Right cardiac atrium (tissue), 5 donors: Measurements from ENCODE around the gene STK38L. TPM values are rescaled to one million over a fixed set of nuclear protein-coding genes. Genes with fewer than 3 reads are reported as not detected.

Experiments used
- ATAC-seq, 2 donors: fragments of 200-7000 bp; cut with Tn5 transposase; one replicate each; pipeline versions ENCODE4 v1.8.0 to v1.9.1; 2020; ENCODE audit warnings: moderate library complexity in 2 of 2, mild to moderate bottlenecking in 1 of 2
- DNase-seq, 3 donors: peaks; one replicate each; pipeline ENCODE4 v3.0.0-alpha.2; 2020
- H3K27ac ChIP-seq: one replicate; pipeline ENCODE4 v1.5.1; 2013; ENCODE audit warnings: mild to moderate bottlenecking, low read length, control low read depth, moderate library complexity
- H3K27me3 ChIP-seq: one replicate; pipeline ENCODE4 v1.6.1; 2013; ENCODE audit not compliant: control insufficient read depth, insufficient read depth
- H3K4me1 ChIP-seq: one replicate; pipeline ENCODE4 v1.6.1; 2013; ENCODE audit warnings: low read length; ENCODE audit not compliant: control insufficient read depth, insufficient read depth
- H3K4me3 ChIP-seq: one replicate; pipeline ENCODE4 v1.5.1; 2013; ENCODE audit warnings: low read length, control low read depth
- H3K9me3 ChIP-seq: one replicate; pipeline ENCODE4 v1.6.1; 2013; ENCODE audit warnings: low read length; ENCODE audit not compliant: control insufficient read depth
- WGBS: extraction: QIAGEN DNeasy Blood & Tissue Kit; methylation state at CpG from one replicate; pipeline ENCODE4 v1.1.7; 2013; 5-methylcytosine and 5-hydroxymethylcytosine counted together
- intact Hi-C, 4 donors: fragments of 100-400 bp; cut with DNase I; formaldehyde crosslinking; loops; one replicate each; pipeline versions ENCODE4 v1.11.0 to v1.14.0; 2022 to 2023
- polyA plus RNA-seq: library from polyadenylated mRNA; stranded (reverse); fragments of 200-250 nt; gene quantifications from one replicate; pipeline ENCODE4 v1.2.3, GENCODE V29; 2013
- total RNA-seq, 4 donors: library from RNA; stranded (reverse); fragmentation: NEBNext Ultra II Directional; extraction: Animal tissue kit (Norgen Biotek cat#: 25700); gene quantifications; one replicate each; pipeline ENCODE4 v1.2.1, GENCODE V29; 2021
- donor health status: healthy with polysubstance abuse.
- donor health status: DM: no; HTN: yes; CAD: no.
- donor health status: DM: no; HTN: no; CAD: no.
- donor health status: DM: no; HTN: yes; CAD: no; lungs with severe emphysema.
- donor health status: DM: yes; HTN: yes; CAD: no.

STK38L gene
- total and polyA plus RNA-seq, 5 donors: 19.5 to 160 (median 61.6) TPM

- no peak overlapping the region for H3K4me3 ChIP-seq
- intact Hi-C loops: no loop called here
- WGBS: 96% methylated on average over 2 of the region's 2 CpGs
- DNase-seq (no peak), ATAC-seq (no peak)
- no peaks in the 10 kb centered on the region for H3K9me3 ChIP-seq
- no peak overlapping the region for H3K27ac ChIP-seq
- H3K4me1 ChIP-seq: no peaks in the 10 kb centered on the region
- no peaks in the 10 kb centered on the region for H3K27me3 ChIP-seq
Observed at GRCh38 chr12:27210187-27210586, 33.9 kb upstream of the STK38L start.

GRCh38 chr12:27212861-27213260 is 31.2 kb upstream of the STK38L start:
- Histone ChIP-seq H3K4me1 (no peaks in the 10 kb centered on the region), H3K9me3 (no peaks in the 10 kb centered on the region), H3K27ac (no peak overlapping the region), H3K4me3 (no peak overlapping the region), H3K27me3 (no peaks in the 10 kb centered on the region)
- 97% methylated on average over 1 of the region's 1 CpG for WGBS
- no peak for DNase-seq
- intact Hi-C loops: no loop called here
- ATAC-seq: no peak

- H3K4me3 ChIP-seq: no peak overlapping the region
- H3K9me3 ChIP-seq: no peaks in the 10 kb centered on the region
- H3K4me1 ChIP-seq: no peaks in the 10 kb centered on the region
- DNase-seq (no peak), ATAC-seq (no peak)
- no peaks in the 10 kb centered on the region for H3K27me3 ChIP-seq
- H3K27ac ChIP-seq: no peak overlapping the region
- WGBS: 89% methylated on average over 2 of the region's 2 CpGs
- intact Hi-C loops: no loop called here
Observed at GRCh38 chr12:27213304-27213703, 30.8 kb upstream of the STK38L start.

DNA sequence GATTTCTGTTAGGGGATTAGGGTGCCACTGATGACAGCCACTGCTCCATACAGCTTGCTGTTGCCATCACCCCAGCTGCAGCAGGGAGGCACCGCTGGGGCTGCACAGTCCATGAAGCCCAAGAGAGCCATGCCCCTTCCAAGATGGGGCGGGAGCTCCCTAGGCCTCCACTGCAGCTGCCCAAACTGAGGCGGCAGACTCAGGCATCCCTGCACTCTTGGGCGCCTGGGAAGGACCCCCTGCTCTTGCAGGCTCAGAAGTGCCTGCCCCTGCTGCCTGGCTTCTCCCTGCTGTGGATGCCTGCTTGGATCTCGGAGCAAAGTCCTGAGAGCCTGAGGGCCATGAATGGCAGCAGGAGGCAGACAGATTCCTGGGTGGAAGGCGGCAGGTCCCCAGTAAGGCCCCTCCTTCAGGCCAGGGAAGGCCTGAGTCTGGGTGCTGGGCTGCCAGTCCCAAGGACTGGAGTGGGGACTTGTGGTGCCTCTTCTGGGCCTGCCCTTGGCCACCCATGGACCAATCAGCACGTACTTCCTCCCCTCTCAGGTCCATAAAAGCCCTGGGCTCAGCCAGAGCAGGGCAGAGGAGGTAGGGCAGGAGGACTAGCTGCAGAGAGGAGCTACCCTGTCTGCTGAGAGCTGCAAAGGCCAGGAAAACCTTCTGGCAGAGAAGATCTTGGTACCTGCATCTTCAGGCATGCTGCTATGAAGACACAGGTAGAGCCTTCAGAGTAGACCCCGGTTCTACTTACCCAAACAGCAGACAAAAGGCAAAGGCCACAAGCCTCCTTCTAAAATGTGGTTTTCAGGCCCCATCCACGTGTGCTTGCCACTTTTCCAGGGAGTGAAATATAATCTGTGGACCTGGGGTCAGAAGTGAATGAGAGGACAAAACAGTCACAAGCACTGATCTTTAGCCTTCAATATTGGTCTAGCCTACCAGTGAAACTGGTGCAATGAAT is 30.0 kb upstream of the STK38L start:
- H3K9me3 ChIP-seq: no peaks in the 10 kb centered on the region
- no peak for DNase-seq
- no peaks in the 10 kb centered on the region for H3K27me3 ChIP-seq
- no peak for ATAC-seq
- intact Hi-C loops: no loop called here
- H3K27ac ChIP-seq: no peak overlapping the region
- no peak overlapping the region for H3K4me3 ChIP-seq
- H3K4me1 ChIP-seq: no peaks in the 10 kb centered on the region
- 96% methylated on average over 9 of the region's 9 CpGs for WGBS

DNA sequence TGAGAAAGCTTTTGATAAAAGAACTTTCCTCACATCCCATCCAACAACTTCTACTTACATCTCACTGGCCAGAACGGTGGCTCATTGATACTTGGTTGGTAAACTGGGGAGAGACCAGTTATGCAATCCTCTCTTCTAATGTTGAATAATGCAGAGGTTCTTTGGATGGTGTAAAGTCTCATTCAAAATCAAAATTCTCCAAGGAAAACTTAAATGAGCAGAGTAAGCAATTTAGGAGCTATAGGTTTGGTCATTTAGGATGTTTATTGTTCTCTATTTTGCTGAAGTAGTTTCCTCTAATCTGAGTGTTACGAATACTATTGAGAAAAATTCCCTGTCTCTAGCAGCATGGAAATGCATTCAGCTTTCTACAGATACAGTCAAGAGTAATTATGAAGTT is 26.5 kb upstream of the STK38L start:
- Histone ChIP-seq H3K9me3 (no peaks in the 10 kb centered on the region), H3K27ac (no peak overlapping the region), H3K4me3 (no peak overlapping the region), H3K27me3 (no peaks in the 10 kb centered on the region), H3K4me1 (no peaks in the 10 kb centered on the region)
- DNase-seq (no peak), ATAC-seq (no peak)
- WGBS: 77% methylated on average over 2 of the region's 2 CpGs
- intact Hi-C loops: no loop called here

- 87% methylated on average over 5 of the region's 5 CpGs for WGBS
- intact Hi-C loops: loop anchor here in 1 of 4 donors (10.0 kb wide), 1 partner anchor 75 kb away; no protein-coding TSS in a partner anchor
- DNase-seq: no peak
- H3K9me3 ChIP-seq: no peaks in the 10 kb centered on the region
- H3K4me1 ChIP-seq: no peaks in the 10 kb centered on the region
- no peak for ATAC-seq
- H3K4me3 ChIP-seq: no peak overlapping the region
- no peaks in the 10 kb centered on the region for H3K27me3 ChIP-seq
- no peak overlapping the region for H3K27ac ChIP-seq
Observed at GRCh38 chr12:27219693-27220054, 24.4 kb upstream of the STK38L start.

- DNase-seq: no peak
- ATAC-seq: no peak
- Histone ChIP-seq H3K9me3 (no peaks in the 10 kb centered on the region), H3K4me1 (no peaks in the 10 kb centered on the region), H3K4me3 (no peak overlapping the region), H3K27me3 (no peaks in the 10 kb centered on the region), H3K27ac (no peak overlapping the region)
- intact Hi-C loops: loop anchor here in 1 of 4 donors (10.0 kb wide), 1 partner anchor 76 kb away; no protein-coding TSS in a partner anchor
- WGBS: 83% methylated on average over 4 of the region's 4 CpGs
Observed at GRCh38 chr12:27220055-27220987, 23.8 kb upstream of the STK38L start.

GRCh38 chr12:27220988-27221345 is 23.1 kb upstream of the STK38L start:
- Histone ChIP-seq H3K4me3 (no peak overlapping the region), H3K27me3 (no peaks in the 10 kb centered on the region), H3K4me1 (no peaks in the 10 kb centered on the region), H3K9me3 (no peaks in the 10 kb centered on the region), H3K27ac (no peak overlapping the region)
- intact Hi-C loops: loop anchor here in 1 of 4 donors (10.0 kb wide), 1 partner anchor 76 kb away; no protein-coding TSS in a partner anchor
- 85% methylated on average over 4 of the region's 4 CpGs for WGBS
- ATAC-seq: no peak
- DNase-seq: no peak

DNA sequence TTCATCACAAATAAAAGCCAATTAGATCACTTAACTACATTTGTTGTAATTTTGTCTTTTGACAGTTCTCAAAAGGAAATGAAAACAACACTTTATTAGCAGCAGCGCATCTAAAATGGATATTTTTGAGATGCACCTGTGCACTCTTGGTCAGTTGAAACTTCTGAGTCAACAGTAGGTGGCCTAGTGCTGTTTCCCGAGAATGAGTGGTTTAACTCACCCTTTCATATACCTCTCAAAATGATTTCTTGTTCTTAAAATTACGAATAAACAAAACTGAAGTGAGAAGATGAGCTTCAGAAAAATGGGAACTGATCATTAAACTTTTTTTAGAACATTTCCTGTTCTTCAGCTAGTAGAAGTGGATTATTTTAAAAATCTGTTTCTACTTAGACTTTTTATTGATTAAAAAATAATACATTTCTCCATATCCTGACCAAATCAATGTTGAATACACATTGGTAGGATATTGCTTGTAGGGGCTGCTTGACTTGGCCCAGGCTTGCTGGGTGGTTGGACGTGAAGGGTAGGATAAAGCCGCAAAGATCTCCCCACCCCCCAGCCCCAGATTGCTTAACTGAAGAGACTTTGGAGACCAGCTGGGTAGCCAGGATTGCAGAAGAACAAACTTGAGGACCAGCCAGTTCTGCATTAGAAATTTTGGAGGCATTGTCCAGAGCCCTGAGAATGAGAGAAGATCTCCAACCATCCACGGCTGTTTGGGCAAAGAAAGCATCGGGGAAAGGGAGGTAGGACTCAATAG is 22.3 kb upstream of the STK38L start:
- ATAC-seq: no peak
- intact Hi-C loops: loop anchor here in 1 of 4 donors (10.0 kb wide), 1 partner anchor 77 kb away; no protein-coding TSS in a partner anchor
- Histone ChIP-seq H3K9me3 (no peaks in the 10 kb centered on the region), H3K27ac (no peak overlapping the region), H3K4me1 (peaks cover 4% of the 10 kb centered on the region), H3K27me3 (no peaks in the 10 kb centered on the region), H3K4me3 (no peak overlapping the region)
- 83% methylated on average over 7 of the region's 7 CpGs for WGBS
- no peak for DNase-seq

GRCh38 chr12:27226407-27226929 is 17.6 kb upstream of the STK38L start:
- Histone ChIP-seq H3K27me3 (no peaks in the 10 kb centered on the region), H3K9me3 (no peaks in the 10 kb centered on the region), H3K4me1 (peaks cover 4% of the 10 kb centered on the region), H3K27ac (no peak overlapping the region), H3K4me3 (no peak overlapping the region)
- DNase-seq (peak in 2 of 3 donors; percentile 48 to 53), ATAC-seq (peak; percentile 77 to 95)
- WGBS: 30% methylated on average over 5 of the region's 5 CpGs
- intact Hi-C loops: loop anchor here in 1 of 4 donors (10.0 kb wide), 1 partner anchor 82 kb away; no protein-coding TSS in a partner anchor
